Glutamatergic neuron (in vitro differentiated cells): Measurements from ENCODE around the gene P2RX1. TPM values are rescaled to one million over a fixed set of nuclear protein-coding genes. Genes with fewer than 3 reads are reported as not detected.

ENCODE experiments used
- DNase-seq: peaks from one replicate; pipeline ENCODE4 v3.0.0; 2022
- H3K27ac Mint-ChIP-seq: one replicate; pipeline ENCODE4 v1.8.0; 2020; ENCODE audit warnings: mild to moderate bottlenecking, mixed read lengths, inconsistent platforms; ENCODE audit not compliant: unreplicated experiment
- H3K27me3 Mint-ChIP-seq: one replicate; pipeline ENCODE4 v1.8.0; 2020; ENCODE audit warnings: mild to moderate bottlenecking, moderate library complexity, mixed read lengths, inconsistent platforms; ENCODE audit not compliant: unreplicated experiment
- H3K36me3 Mint-ChIP-seq: one replicate; pipeline ENCODE4 v1.8.0; 2020; ENCODE audit warnings: mild to moderate bottlenecking, mixed read lengths, inconsistent platforms; ENCODE audit not compliant: unreplicated experiment
- H3K4me1 Mint-ChIP-seq: one replicate; pipeline ENCODE4 v1.8.0; 2020; ENCODE audit warnings: mild to moderate bottlenecking, low read depth, mixed read lengths, inconsistent platforms; ENCODE audit not compliant: unreplicated experiment
- H3K4me3 Mint-ChIP-seq: one replicate; pipeline ENCODE4 v1.8.0; 2020; ENCODE audit warnings: mild to moderate bottlenecking, mixed read lengths, inconsistent platforms; ENCODE audit not compliant: unreplicated experiment
- H3K9me3 Mint-ChIP-seq: one replicate; pipeline ENCODE4 v1.8.0; 2020; ENCODE audit warnings: mild to moderate bottlenecking, moderate library complexity, mixed read lengths, inconsistent platforms; ENCODE audit not compliant: unreplicated experiment
- CTCF ChIP-seq: fragments of 200-600 bp; sonication (generic); IDR thresholded peaks from one replicate; pipeline ENCODE4 v1.5.0; 2021; ENCODE audit not compliant: partially characterized antibody, unreplicated experiment
- total RNA-seq: library from RNA; stranded (reverse); fragmentation: NEBNext Ultra II Directional; extraction: Animal tissue kit (Norgen Biotek cat#: 25700); gene quantifications from one replicate; pipeline ENCODE4 v1.2.1, GENCODE V29; 2021; ENCODE audit not compliant: unreplicated experiment

P2RX1 gene
- total RNA-seq, 1 donor from 2014 or later, result 2.1 TPM

- Mint-ChIP-seq H3K36me3 (no peaks in the 10 kb centered on the region), H3K27me3 (peaks cover 7% of the 10 kb centered on the region), H3K4me1 (peaks cover 23% of the 10 kb centered on the region), H3K27ac (no peak overlapping the region), H3K4me3 (no peak overlapping the region), H3K9me3 (peaks cover 8% of the 10 kb centered on the region)
- DNase-seq, result no peak
- TF ChIP-seq CTCF, result no peak
Measured at GRCh38 chr17:3921502-3922319, 5.4 kb upstream of the P2RX1 start.

GRCh38 chr17:3921006-3921405, 4.7 kb upstream of the P2RX1 start:
- H3K27me3 Mint-ChIP-seq, result peaks cover 7% of the 10 kb centered on the region
- DNase-seq, result no peak
- H3K4me3 Mint-ChIP-seq, result no peak overlapping the region

GRCh38 chr17:3919123-3919624, 2.9 kb upstream of the P2RX1 start:
- no peak for DNase-seq
- Mint-ChIP-seq H3K27ac (no peak overlapping the region), H3K9me3 (peaks cover 4% of the 10 kb centered on the region)

More at GRCh38 chr17:3921006-3921405, 4.7 kb upstream of the P2RX1 start:
- TF ChIP-seq CTCF, result no peak
- H3K27ac Mint-ChIP-seq, result no peak overlapping the region
- H3K4me1 Mint-ChIP-seq, result peaks cover 23% of the 10 kb centered on the region
- peaks cover 7% of the 10 kb centered on the region for H3K9me3 Mint-ChIP-seq
- no peaks in the 10 kb centered on the region for H3K36me3 Mint-ChIP-seq

GRCh38 chr17:3918372-3919122, 2.3 kb upstream of the P2RX1 start:
- Mint-ChIP-seq H3K4me3 (no peak overlapping the region), H3K27me3 (peaks cover 4% of the 10 kb centered on the region), H3K9me3 (peaks cover 2% of the 10 kb centered on the region), H3K4me1 (peaks cover 11% of the 10 kb centered on the region), H3K27ac (no peak overlapping the region), H3K36me3 (no peaks in the 10 kb centered on the region)
- DNase-seq, result no peak
- no peak for TF ChIP-seq CTCF

More at GRCh38 chr17:3919123-3919624, 2.9 kb upstream of the P2RX1 start:
- Mint-ChIP-seq H3K4me1 (peaks cover 13% of the 10 kb centered on the region), H3K36me3 (no peaks in the 10 kb centered on the region), H3K4me3 (no peak overlapping the region), H3K27me3 (peaks cover 5% of the 10 kb centered on the region)
- TF ChIP-seq CTCF, result no peak
